B cell (primary cell): Measurements from ENCODE around the gene NCOA3.

Experiments used
- CTCF ChIP-seq: fragments of 200-600 bp; IDR thresholded peaks from one replicate; pipeline ENCODE4 v1.8.0; 2022; ENCODE audit warnings: antibody characterized with exemption, mild to moderate bottlenecking
- EZH2 ChIP-seq: IDR thresholded peaks from 2 replicates; pipeline ENCODE4 v1.6.1; 2012; ENCODE audit warnings: borderline replicate concordance, low read depth, mild to moderate bottlenecking, moderate library complexity, low read length; ENCODE audit not compliant: insufficient read depth, poor library complexity, severe bottlenecking

GRCh38 chr20:47577314-47577713 lies 75.6 kb downstream of the NCOA3 start:
- TF ChIP-seq CTCF (no peak), EZH2 (no peak)
